IPS-18a (cell line): ENCODE measurements around the gene ZNF48.

ENCODE experiments used
- H3K27ac ChIP-seq: one replicate; pipeline ENCODE4 v1.5.1; 2013; ENCODE audit warnings: low read length
- H3K27me3 ChIP-seq: one replicate; pipeline ENCODE4 v1.6.1; 2013; ENCODE audit warnings: mild to moderate bottlenecking, low read length; ENCODE audit not compliant: control insufficient read depth, insufficient read depth
- H3K36me3 ChIP-seq: one replicate; pipeline ENCODE4 v1.6.1; 2013; ENCODE audit warnings: low read depth, low read length; ENCODE audit not compliant: control insufficient read depth
- H3K4me1 ChIP-seq: one replicate; pipeline ENCODE4 v1.6.1; 2013; ENCODE audit warnings: low read depth, low read length; ENCODE audit not compliant: control insufficient read depth
- H3K4me3 ChIP-seq: one replicate; pipeline ENCODE4 v1.5.1; 2013; ENCODE audit warnings: low read length
- H3K9ac ChIP-seq: one replicate; pipeline ENCODE4 v1.6.1; 2013; ENCODE audit warnings: mild to moderate bottlenecking, low read length, moderate library complexity
- H3K9me3 ChIP-seq: one replicate; pipeline ENCODE4 v1.6.1; 2013; ENCODE audit warnings: low read depth, low read length; ENCODE audit not compliant: control insufficient read depth

ZNF48 gene

GRCh38 chr16:30439720-30440348 lies 44.6 kb downstream of the ZNF48 start:
- H3K9ac ChIP-seq = no peak overlapping the region
- H3K9me3 ChIP-seq = no peaks in the 10 kb centered on the region
- H3K4me1 ChIP-seq = peaks cover 4% of the 10 kb centered on the region
- H3K4me3 ChIP-seq = no peak overlapping the region
- no peak overlapping the region for H3K27ac ChIP-seq
- H3K36me3 ChIP-seq = peaks cover 5% of the 10 kb centered on the region
- H3K27me3 ChIP-seq = no peaks in the 10 kb centered on the region

GRCh38 chr16:30443631-30444030 lies 48.4 kb downstream of the ZNF48 start:
- H3K36me3 ChIP-seq = peaks cover 5% of the 10 kb centered on the region
- no peaks in the 10 kb centered on the region for H3K27me3 ChIP-seq
- H3K27ac ChIP-seq = no peak overlapping the region
- no peak overlapping the region for H3K9ac ChIP-seq
- no peak overlapping the region for H3K4me3 ChIP-seq
- H3K9me3 ChIP-seq = no peaks in the 10 kb centered on the region
- peaks cover 10% of the 10 kb centered on the region for H3K4me1 ChIP-seq

- H3K9me3 ChIP-seq = no peaks in the 10 kb centered on the region
- peaks cover 5% of the 10 kb centered on the region for H3K36me3 ChIP-seq
- H3K4me3 ChIP-seq = peak overlapping the region; percentile 87
- no peak overlapping the region for H3K27ac ChIP-seq
- H3K27me3 ChIP-seq = no peaks in the 10 kb centered on the region
- no peak overlapping the region for H3K9ac ChIP-seq
- peaks cover 10% of the 10 kb centered on the region for H3K4me1 ChIP-seq
Observed at GRCh38 chr16:30444231-30445148, 49.3 kb downstream of the ZNF48 start.

- Histone ChIP-seq H3K9ac (peak overlapping the region; percentile 81), H3K27me3 (no peaks in the 10 kb centered on the region), H3K4me3 (peak overlapping the region; percentile 87), H3K9me3 (no peaks in the 10 kb centered on the region), H3K27ac (no peak overlapping the region), H3K36me3 (peaks cover 5% of the 10 kb centered on the region), H3K4me1 (peaks cover 10% of the 10 kb centered on the region)
Observed at GRCh38 chr16:30445149-30445407, 49.9 kb downstream of the ZNF48 start.

- H3K36me3 ChIP-seq = peaks cover 5% of the 10 kb centered on the region
- H3K27me3 ChIP-seq = no peaks in the 10 kb centered on the region
- H3K27ac ChIP-seq = peak within 1 kb of the TSS; percentile 40
- peak within 1 kb of the TSS; percentile 87 for H3K4me3 ChIP-seq
- H3K9ac ChIP-seq = peak within 1 kb of the TSS; percentile 81
- no peaks in the 10 kb centered on the region for H3K9me3 ChIP-seq
- peaks cover 10% of the 10 kb centered on the region for H3K4me1 ChIP-seq
Observed at GRCh38 chr16:30445408-30446202, 50.4 kb downstream of the ZNF48 start, which contains the start of gene SEPHS2. TSS of gene SEPHS2 (minus strand) at chr16:30445874. CDS start at chr16:30445727, 147 bp downstream.

GRCh38 chr16:30446203-30446595 lies 51.0 kb downstream of the ZNF48 start:
- Histone ChIP-seq H3K4me1 (peaks cover 10% of the 10 kb centered on the region), H3K9me3 (no peaks in the 10 kb centered on the region), H3K27ac (no peak overlapping the region), H3K4me3 (peak overlapping the region; percentile 87), H3K9ac (peak overlapping the region; percentile 81), H3K27me3 (no peaks in the 10 kb centered on the region), H3K36me3 (peaks cover 5% of the 10 kb centered on the region)

GRCh38 chr16:30447512-30448226 lies 52.4 kb downstream of the ZNF48 start:
- no peaks in the 10 kb centered on the region for H3K9me3 ChIP-seq
- peaks cover 10% of the 10 kb centered on the region for H3K4me1 ChIP-seq
- H3K9ac ChIP-seq = no peak overlapping the region
- peaks cover 5% of the 10 kb centered on the region for H3K36me3 ChIP-seq
- H3K4me3 ChIP-seq = no peak overlapping the region
- H3K27ac ChIP-seq = no peak overlapping the region
- H3K27me3 ChIP-seq = no peaks in the 10 kb centered on the region

- Histone ChIP-seq H3K9me3 (no peaks in the 10 kb centered on the region), H3K27me3 (no peaks in the 10 kb centered on the region), H3K9ac (no peak overlapping the region), H3K36me3 (peaks cover under 1% of the 10 kb centered on the region), H3K4me3 (no peak overlapping the region), H3K4me1 (peaks cover 10% of the 10 kb centered on the region), H3K27ac (no peak overlapping the region)
Observed at GRCh38 chr16:30449116-30449435, 53.9 kb downstream of the ZNF48 start.
